Endothelial cell of umbilical vein (primary cell): ENCODE results near the gene DENND4C. TPM values are rescaled to one million over a fixed set of nuclear protein-coding genes. Genes with fewer than 3 reads are reported as not detected.

Experiments used
- BruUV-seq: library from RNA; stranded (reverse); fragments of 400-500 nt; replicated peaks from 2 replicates; lab custom pipeline; 2021; lab: Mats Ljungman, UMichigan
- CTCF ChIA-PET: fragments of 300-600, 350-600 bp; sonication (Branson Sonifier 250); formaldehyde crosslinking; loops from one replicate; lab custom pipeline; 2021; ENCODE audit warnings: antibody characterized with exemption, inconsistent platforms; lab: Charles Lee
- POLR2A ChIA-PET: fragments of 300-600, 350-600 bp; sonication (Branson Sonifier 250); formaldehyde crosslinking; loops from one replicate; lab custom pipeline; 2021; ENCODE audit warnings: antibody characterized with exemption, inconsistent platforms; lab: Charles Lee
- DNase-seq: peaks from one replicate; pipeline ENCODE4 v3.0.0-alpha.2; 2011; ENCODE audit warnings: low read depth, low spot score
- FAIRE-seq: peaks from 2 replicates; lab custom pipeline; 2011; peaks lifted over from hg19 to GRCh38; lab: Jason Lieb, UNC
- H2AFZ ChIP-seq: 2 replicates; pipeline ENCODE4 v1.6.0; 2012; ENCODE audit warnings: low read depth, low read length, control low read depth, inconsistent platforms
- H3K27ac ChIP-seq: 2 replicates; pipeline ENCODE4 v1.5.1; 2011; ENCODE audit warnings: low read depth, mild to moderate bottlenecking, control low read depth, low read length, moderate library complexity; ENCODE audit not compliant: insufficient read depth
- H3K27me3 ChIP-seq, 2 experiments: 2 replicates each; pipeline versions ENCODE4 v1.6.0 to v1.6.1; 2011; ENCODE audit warnings: low read length in 2 of 2, mixed read lengths in 1 of 2; ENCODE audit not compliant: control insufficient read depth in 2 of 2, insufficient read depth in 2 of 2
- H3K36me3 ChIP-seq, 2 experiments: 2 replicates in 1 of 2; 3 replicates in 1 of 2; pipeline ENCODE4 v1.5.1; 2011; ENCODE audit warnings: low read length in 2 of 2, mild to moderate bottlenecking in 1 of 2, moderate library complexity in 1 of 2; ENCODE audit not compliant: control insufficient read depth in 2 of 2, insufficient read depth in 2 of 2; ENCODE audit errors: extremely low read depth in 1 of 2
- H3K4me1 ChIP-seq: 3 replicates; pipeline ENCODE4 v1.5.1; 2011; ENCODE audit warnings: mild to moderate bottlenecking, low read length; ENCODE audit not compliant: control insufficient read depth, insufficient read depth; ENCODE audit errors: extremely low read depth
- H3K4me2 ChIP-seq: 2 replicates; pipeline ENCODE4 v1.6.1; 2011; ENCODE audit warnings: low read length, control low read depth, mixed read lengths; ENCODE audit not compliant: insufficient read depth
- H3K4me3 ChIP-seq, 3 experiments: fragments of 200-600 bp in 1 of 3; sonication (generic), shearing (Covaris generic) in 1 of 3; replicated peaks in 1 of 3; 2 replicates each; pipeline ENCODE4 v1.5.1; 2011 to 2016; ENCODE audit warnings: control low read depth in 3 of 3, low read length in 3 of 3, mild to moderate bottlenecking in 2 of 3, inconsistent platforms in 1 of 3, low read depth in 1 of 3, moderate library complexity in 1 of 3; ENCODE audit not compliant: insufficient read depth in 1 of 3
- H3K79me2 ChIP-seq: 2 replicates; pipeline ENCODE4 v1.6.0; 2012; ENCODE audit warnings: low read length, inconsistent platforms; ENCODE audit not compliant: control insufficient read depth, insufficient read depth
- H3K9ac ChIP-seq: replicated peaks from 2 replicates; pipeline ENCODE3; 2011; ENCODE audit warnings: low read length, control low read depth; ENCODE audit not compliant: insufficient read depth; ENCODE audit errors: extremely low read depth
- H3K9me1 ChIP-seq: replicated peaks from 3 replicates; pipeline ENCODE4 v1.6.0; 2011; ENCODE audit warnings: mild to moderate bottlenecking, low read length; ENCODE audit not compliant: control insufficient read depth, insufficient read depth; ENCODE audit errors: extremely low read depth
- H3K9me3 ChIP-seq: replicated peaks from 2 replicates; pipeline ENCODE4 v1.5.1; 2012; ENCODE audit warnings: low read length, inconsistent platforms; ENCODE audit not compliant: control insufficient read depth, insufficient read depth
- H4K20me1 ChIP-seq: replicated peaks from 2 replicates; pipeline ENCODE3; 2011; ENCODE audit warnings: mild to moderate bottlenecking, low read length; ENCODE audit not compliant: control insufficient read depth, insufficient read depth; ENCODE audit errors: extremely low read depth
- EZH2 ChIP-seq: IDR thresholded peaks from 2 replicates; pipeline ENCODE4 v1.6.1; 2012; ENCODE audit warnings: borderline replicate concordance, low read depth, mild to moderate bottlenecking, moderate library complexity, low read length, inconsistent platforms; ENCODE audit not compliant: severe bottlenecking
- FOS ChIP-seq: IDR thresholded peaks from 2 replicates; pipeline ENCODE4 v1.6.1; 2011; ENCODE audit warnings: mild to moderate bottlenecking, low read length, moderate library complexity, borderline replicate concordance; ENCODE audit not compliant: insufficient read depth
- GATA2 ChIP-seq: IDR thresholded peaks from 2 replicates; pipeline ENCODE4 v1.7.0; 2011; ENCODE audit warnings: low read depth, mild to moderate bottlenecking, moderate library complexity, mixed read lengths, low read length; ENCODE audit not compliant: insufficient read length, insufficient read depth
- JUN ChIP-seq: IDR thresholded peaks from 2 replicates; pipeline ENCODE4 v1.6.1; 2011; ENCODE audit warnings: borderline replicate concordance, low read depth; ENCODE audit not compliant: insufficient read length, insufficient read depth
- MYC ChIP-seq: IDR thresholded peaks from one replicate; pipeline ENCODE4 v1.6.1; 2011; ENCODE audit warnings: mild to moderate bottlenecking, low read depth, low read length
- POLR2A ChIP-seq: IDR thresholded peaks from 2 replicates; pipeline ENCODE4 v1.6.1; 2012; ENCODE audit warnings: low read depth, mild to moderate bottlenecking, control low read depth, low read length
- POLR2AphosphoS5 ChIP-seq: IDR thresholded peaks from 2 replicates; pipeline ENCODE4 v1.6.1; 2012; ENCODE audit warnings: low read depth, mild to moderate bottlenecking, control low read depth, low read length, moderate library complexity; ENCODE audit not compliant: insufficient read depth
- dilution Hi-C: fragments of 300-500 bp; cut with MboI; formaldehyde crosslinking; loops from one replicate; pipeline ENCODE4 v1.15.0; 2019; ENCODE audit warnings: low sequenced_read_pairs; ENCODE audit not compliant: extremely low pct_ligation_motif_present
- intact Hi-C: fragments of 100-400 bp; cut with micrococcal nuclease; formaldehyde crosslinking; loops from one replicate; pipeline ENCODE4 v1.10.0; 2022
- polyA plus RNA-seq, 4 experiments: library from polyadenylated mRNA; depleted of rRNA in 3 of 4; stranded (reverse) in 3 of 4; unstranded in 1 of 4; fragments of >200 nt; gene quantifications; 2 replicates each; pipeline versions ENCODE4 v1.2.1 to v1.2.3, GENCODE V29; 2011 to 2012; ENCODE audit warnings: missing spikeins in 1 of 4
- total RNA-seq: library from RNA; stranded (reverse); gene quantifications from 2 replicates; pipeline ENCODE4 v1.2.3, GENCODE V29; 2021
- TF ChIP-seq, protein P1 (sequence below): IDR thresholded peaks from 2 replicates; pipeline ENCODE4 v1.6.1; 2011; ENCODE audit not compliant: insufficient read depth, insufficient read length
- TF ChIP-seq, protein P2 (sequence below), 2 donors: IDR thresholded peaks; 1 replicate in 1 of 2; 2 replicates in 1 of 2; pipeline ENCODE4 v1.5.1; 2011; ENCODE audit warnings: low read length in 2 of 2, mild to moderate bottlenecking in 2 of 2, moderate library complexity in 2 of 2, control low read depth in 1 of 2, inconsistent platforms in 1 of 2, low read depth in 1 of 2; ENCODE audit not compliant: insufficient read depth in 1 of 2; ENCODE audit errors: extremely low read depth in 1 of 2

The DENND4C gene
- total and polyA plus RNA-seq, 2 donors (not counting 3 experiments of a cell fraction or from before 2014, with no cell fraction given) = 9.6 to 36.8 TPM

DNA sequence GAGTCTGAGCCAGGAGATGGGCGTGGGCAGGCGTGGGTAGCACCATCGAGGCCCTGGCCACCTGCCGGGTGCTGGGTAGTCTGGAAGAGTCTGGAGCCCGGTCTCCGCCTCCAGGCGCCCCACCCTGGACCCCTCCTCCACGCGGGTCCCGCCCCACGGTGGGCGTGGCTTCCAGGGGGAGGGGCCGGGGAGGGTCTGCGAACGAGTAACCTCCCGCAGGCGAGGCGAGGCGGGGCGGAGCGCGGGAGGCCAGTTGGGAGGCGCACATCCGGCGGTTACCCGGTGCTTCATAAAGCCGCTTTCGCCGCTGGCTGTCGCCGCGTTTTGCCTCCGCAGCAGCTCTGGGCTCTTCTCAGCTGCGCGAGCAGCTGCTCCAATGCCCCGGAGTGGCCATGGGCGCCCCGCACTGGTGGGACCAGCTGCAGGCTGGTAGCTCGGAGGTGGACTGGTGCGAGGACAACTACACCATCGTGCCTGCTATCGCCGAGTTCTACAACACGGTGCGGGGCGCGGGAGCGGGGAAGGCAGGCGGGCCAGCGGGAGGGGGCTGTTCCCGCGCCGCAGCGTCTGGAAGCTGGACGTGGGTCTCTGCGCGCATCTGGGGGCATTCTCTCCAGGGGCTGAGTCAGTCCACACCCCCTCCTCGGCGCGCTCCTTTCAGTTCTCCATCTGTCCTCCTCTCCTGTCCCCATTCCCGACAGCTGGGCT, 178.4 kb downstream of the DENND4C start, which contains the start of gene ACER2:
ACER2 (plus strand) TSS at position 317 of the 708 bp plus-strand sequence; CDS start at position 393, 76 bp downstream.
- DNase-seq = peak; percentile 95

More for the DNA sequence above, 178.4 kb downstream of the DENND4C start, which contains the start of gene ACER2:
- Histone ChIP-seq H2AFZ (peak within 1 kb of the TSS; percentile 93), H4K20me1 (no peaks in the 10 kb centered on the region), H3K4me1 (peaks cover 21% of the 10 kb centered on the region), H3K9me1 (no peaks in the 10 kb centered on the region), H3K4me2 (peak within 1 kb of the TSS; percentile 84), H3K9me3 (no peaks in the 10 kb centered on the region), H3K79me2 (no peaks in the 10 kb centered on the region), H3K9ac (peak within 1 kb of the TSS; percentile 33), H3K27ac (peak within 1 kb of the TSS; percentile 19), H3K36me3 (no peaks in the 10 kb centered on the region), H3K27me3 (no peaks in the 10 kb centered on the region), H3K4me3 (peak within 1 kb of the TSS; percentile 82 to 91 (median 84))
- TF ChIP-seq EZH2 (no peak), GATA2 (no peak), FOS (no peak), POLR2AphosphoS5 (peak; percentile 95), POLR2A (peak; percentile 95), MYC (no peak), JUN (no peak)
- TF ChIP-seq, protein P1, sequence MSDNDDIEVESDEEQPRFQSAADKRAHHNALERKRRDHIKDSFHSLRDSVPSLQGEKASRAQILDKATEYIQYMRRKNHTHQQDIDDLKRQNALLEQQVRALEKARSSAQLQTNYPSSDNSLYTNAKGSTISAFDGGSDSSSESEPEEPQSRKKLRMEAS = no peak
- TF ChIP-seq, protein P2, sequence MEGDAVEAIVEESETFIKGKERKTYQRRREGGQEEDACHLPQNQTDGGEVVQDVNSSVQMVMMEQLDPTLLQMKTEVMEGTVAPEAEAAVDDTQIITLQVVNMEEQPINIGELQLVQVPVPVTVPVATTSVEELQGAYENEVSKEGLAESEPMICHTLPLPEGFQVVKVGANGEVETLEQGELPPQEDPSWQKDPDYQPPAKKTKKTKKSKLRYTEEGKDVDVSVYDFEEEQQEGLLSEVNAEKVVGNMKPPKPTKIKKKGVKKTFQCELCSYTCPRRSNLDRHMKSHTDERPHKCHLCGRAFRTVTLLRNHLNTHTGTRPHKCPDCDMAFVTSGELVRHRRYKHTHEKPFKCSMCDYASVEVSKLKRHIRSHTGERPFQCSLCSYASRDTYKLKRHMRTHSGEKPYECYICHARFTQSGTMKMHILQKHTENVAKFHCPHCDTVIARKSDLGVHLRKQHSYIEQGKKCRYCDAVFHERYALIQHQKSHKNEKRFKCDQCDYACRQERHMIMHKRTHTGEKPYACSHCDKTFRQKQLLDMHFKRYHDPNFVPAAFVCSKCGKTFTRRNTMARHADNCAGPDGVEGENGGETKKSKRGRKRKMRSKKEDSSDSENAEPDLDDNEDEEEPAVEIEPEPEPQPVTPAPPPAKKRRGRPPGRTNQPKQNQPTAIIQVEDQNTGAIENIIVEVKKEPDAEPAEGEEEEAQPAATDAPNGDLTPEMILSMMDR (IDR thresholded peaks at IDR 0.05; ENCODE audit: extremely low read depth in 1 of 2, insufficient read depth in 1 of 2, low read depth in 1 of 2, low read length in 2 of 2) = peak in 1 of 2 donors; percentile 41
- ChIA-PET POLR2A (interaction anchor here (1.2 kb wide), 1 partner anchor 48 kb away, joined by 3 read pairs; no protein-coding TSS in a partner anchor), CTCF (interaction anchor here (0.8 to 1.5 kb wide), 3 partner anchors 17 to 48 kb away, joined by 3 to 6 read pairs (median 4); no protein-coding TSS in a partner anchor)
- FAIRE-seq = peak; percentile 87
- TSS peak; percentile 41 for BruUV-seq
- intact Hi-C loops = loop anchor here (1.0 to 5.0 kb wide), 6 partner anchors 15 to 917 kb away; partner anchors contain the start of genes RPS6 and RRAGA
- dilution Hi-C loops = no loop called here
